NCI-H187 treated with DMSO at 0.1 percent for 48 hours (cell line): ENCODE data around the gene RFFL.

Experiments
- DNase-seq: peaks from one replicate; lab custom pipeline; 2025; lab: John Stamatoyannopoulos, UW

Gene RFFL

DNA sequence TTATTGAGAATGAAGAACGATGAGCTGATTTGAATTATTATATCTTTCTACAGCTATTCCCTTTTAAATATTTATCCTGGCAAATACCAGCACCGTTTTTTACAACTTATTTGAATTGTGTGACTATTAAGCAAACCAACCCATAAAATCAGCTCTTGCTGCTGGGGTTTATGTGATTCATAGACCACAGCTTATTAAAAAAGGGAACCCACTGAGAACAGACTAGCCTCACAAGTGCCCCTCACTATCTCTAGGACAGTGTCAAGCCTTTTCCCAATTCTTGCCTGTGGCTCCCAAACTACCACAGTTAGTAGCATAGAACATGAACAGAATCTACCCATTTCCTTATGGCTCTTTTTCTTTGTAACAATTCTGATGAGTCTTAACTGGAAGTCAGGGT, 89.3 kb downstream of the RFFL start:
- no peak for DNase-seq

DNA sequence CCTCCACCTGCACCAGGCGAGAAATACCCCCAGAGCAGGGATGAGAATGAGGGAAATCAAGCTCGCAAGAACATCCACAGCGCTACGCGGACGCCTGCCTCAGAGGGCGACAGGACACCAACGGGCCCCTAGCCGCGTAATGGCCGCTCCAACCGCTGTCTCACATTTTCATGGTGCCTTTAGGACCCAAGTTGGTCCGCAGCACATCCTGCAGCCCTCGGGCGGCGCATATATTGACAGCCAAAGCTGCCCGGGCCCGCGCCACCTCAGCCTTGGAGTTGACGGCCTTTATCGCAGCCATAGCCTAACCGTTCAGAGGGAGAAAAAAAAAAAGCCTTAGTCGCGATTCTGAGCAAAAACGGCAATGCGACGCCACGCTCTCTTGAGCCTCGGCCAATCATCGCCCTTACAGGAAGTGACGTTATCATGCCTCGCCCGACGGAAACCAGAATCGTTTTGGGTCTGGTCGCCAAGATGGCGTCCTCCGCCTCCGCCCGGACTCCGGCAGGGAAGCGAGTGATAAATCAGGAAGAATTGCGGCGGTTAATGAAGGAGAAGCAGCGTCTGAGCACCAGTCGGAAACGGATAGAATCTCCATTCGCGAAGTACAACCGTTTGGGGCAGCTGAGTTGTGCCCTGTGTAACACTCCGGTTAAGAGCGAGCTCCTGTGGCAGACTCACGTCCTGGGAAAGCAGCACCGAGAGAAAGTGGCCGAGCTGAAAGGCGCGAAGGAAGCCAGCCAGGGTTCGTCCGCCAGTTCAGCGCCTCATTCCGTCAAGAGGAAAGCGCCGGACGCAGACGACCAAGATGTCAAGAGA, 102.2 kb downstream of the RFFL start, which contains the start of the genes CCT6B and ZNF830:
TSS of gene CCT6B (minus strand) at position 368 of the 819 bp plus-strand sequence. CDS start at position 301, 67 bp downstream.
TSS of gene ZNF830 (plus strand) at position 448 of the 819 bp plus-strand sequence. CDS start at position 475, 27 bp downstream.
- DNase-seq, result peak; percentile 15

GRCh38 chr17:34958438-34958837, 105.1 kb downstream of the RFFL start:
- DNase-seq, result no peak
